ENCODE data around the gene ARMC9. TPM values are rescaled to one million over a fixed set of nuclear protein-coding genes. Genes with fewer than 3 reads are reported as not detected.

Gene ARMC9
- total and polyA plus RNA-seq, 2 of the 13 experiments (the other 11 are each of a cell fraction or from before 2014, with no cell fraction given), result 9.1 to 12.8 TPM

DNA sequence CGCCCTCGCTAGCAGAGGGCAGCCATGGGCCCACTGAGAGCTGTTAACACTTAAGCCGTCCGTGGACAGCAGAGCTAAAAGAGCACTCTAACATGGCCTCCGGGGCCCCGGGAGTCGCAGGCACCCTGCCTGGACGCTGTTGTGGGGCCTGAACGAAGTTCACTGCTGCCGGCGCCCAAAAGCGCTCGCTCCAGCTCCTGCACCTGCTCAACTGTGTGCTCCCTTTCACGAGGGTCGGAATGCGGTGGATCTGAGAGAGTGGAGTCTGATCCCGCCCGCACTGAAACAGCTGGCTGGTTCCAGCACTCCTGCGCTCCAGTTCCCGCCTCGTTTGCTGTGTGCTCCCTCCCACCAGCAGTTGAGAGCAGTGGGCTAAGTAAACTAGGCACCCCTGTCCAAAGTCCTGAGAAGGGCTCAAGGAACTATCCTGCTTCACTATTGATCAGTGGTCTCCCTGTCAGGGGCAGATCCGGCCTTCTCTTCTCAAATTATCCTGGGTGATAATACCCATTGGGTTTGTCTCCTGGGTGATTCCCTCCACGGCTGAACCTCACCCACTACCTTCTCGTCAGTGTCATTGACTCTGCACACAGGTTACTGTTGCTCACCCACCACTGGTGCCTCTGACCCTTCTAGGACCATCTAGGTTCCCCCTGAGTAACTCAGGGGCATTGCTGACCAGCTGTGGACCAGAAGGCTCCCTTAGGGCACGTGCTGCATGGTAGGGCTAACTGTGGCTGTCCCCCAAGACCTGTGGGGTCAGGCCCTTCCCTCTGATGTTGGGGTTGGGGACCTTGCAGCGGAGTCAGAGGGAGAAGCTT lies 220.6 kb downstream of the ARMC9 start (continued):
- TF ChIP-seq ZNF503 (CRISPR knock-in tag; IDR thresholded peaks at IDR 0.05), result no peak
- TF ChIP-seq ZMAT3 (CRISPR knock-in tag; conservative IDR thresholded peaks at IDR 0.05), result no peak
- TF ChIP-seq, protein P1, sequence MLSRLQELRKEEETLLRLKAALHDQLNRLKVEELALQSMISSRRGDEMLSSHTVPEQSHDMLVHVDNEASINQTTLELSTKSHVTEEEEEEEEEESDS (CRISPR knock-in tag; IDR thresholded peaks at IDR 0.05; ENCODE audit: borderline replicate concordance), result no peak; the same call in 1 of the 2 replicates
- no peak for TF ChIP-seq LRRFIP1 (CRISPR knock-in tag; conservative IDR thresholded peaks at IDR 0.05)
- TF ChIP-seq BRCA1 (CRISPR knock-in tag; IDR thresholded peaks at IDR 0.05), result peak; percentile 44; the same call in 1 of the 2 replicates
- no peak for TF ChIP-seq ZNF7 (CRISPR knock-in tag; IDR thresholded peaks at IDR 0.05)
- TF ChIP-seq MED13 (CRISPR knock-in tag; IDR thresholded peaks at IDR 0.05), result no peak
- TF ChIP-seq RBM39 (IDR thresholded peaks at IDR 0.05; ENCODE audit: low read depth, low read length, poor library complexity, severe bottlenecking), result no peak
- no peak for TF ChIP-seq HNRNPUL1 (IDR thresholded peaks at IDR 0.05; ENCODE audit: low read depth, low read length)
- no peak for TF ChIP-seq PAX8 (CRISPR knock-in tag; IDR thresholded peaks at IDR 0.05; ENCODE audit: borderline replicate concordance)
- TF ChIP-seq MTA3 (CRISPR knock-in tag; IDR thresholded peaks at IDR 0.05), result no peak
- no peak for TF ChIP-seq ZNF800 (CRISPR knock-in tag; IDR thresholded peaks at IDR 0.05)
- TF ChIP-seq, protein P2, sequence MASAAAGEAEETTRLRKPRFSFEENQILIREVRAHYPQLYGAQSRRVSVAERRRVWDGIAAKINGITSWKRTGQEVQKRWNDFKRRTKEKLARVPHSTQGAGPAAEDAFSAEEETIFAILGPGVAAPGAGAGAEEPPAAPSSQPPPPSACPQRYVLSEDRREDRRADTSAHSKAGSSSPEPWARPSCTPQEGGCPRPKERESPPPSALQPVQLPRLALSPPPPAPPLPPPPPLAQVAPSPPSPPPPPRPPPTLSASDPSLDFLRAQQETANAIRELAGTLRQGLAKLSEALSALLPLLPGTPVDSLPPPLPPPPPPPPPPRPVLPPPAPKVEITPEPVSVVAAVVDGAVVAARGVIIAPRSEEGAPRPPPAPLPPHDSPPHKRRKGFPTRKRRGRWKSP (CRISPR knock-in tag; IDR thresholded peaks at IDR 0.05), result peak; percentile 60; the same call in 1 of the 2 replicates
- TF ChIP-seq ARNTL (CRISPR knock-in tag; IDR thresholded peaks at IDR 0.05), result 0 out of 2 replicates have a peak, but pooled peaks have one; percentile 17
- no peak for TF ChIP-seq TBX3 (IDR thresholded peaks at IDR 0.05; ENCODE audit: borderline replicate concordance)
- TF ChIP-seq ZNF430 (CRISPR knock-in tag; IDR thresholded peaks at IDR 0.05), result peak; percentile 86
- peak; percentile 37; the same call in 1 of the 2 replicates for TF ChIP-seq ZMYM4 (CRISPR knock-in tag; IDR thresholded peaks at IDR 0.05)
- TF ChIP-seq MEF2D (CRISPR knock-in tag; IDR thresholded peaks at IDR 0.05), result peak; percentile 44; the same call in 1 of the 2 replicates
- TF ChIP-seq, protein P3, sequence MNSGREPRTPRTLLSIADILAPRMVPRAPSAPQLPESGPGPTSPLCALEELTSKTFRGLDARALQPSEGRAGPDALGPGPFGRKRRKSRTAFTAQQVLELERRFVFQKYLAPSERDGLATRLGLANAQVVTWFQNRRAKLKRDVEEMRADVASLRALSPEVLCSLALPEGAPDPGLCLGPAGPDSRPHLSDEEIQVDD (CRISPR knock-in tag; IDR thresholded peaks at IDR 0.05; ENCODE audit: borderline replicate concordance), result no peak
- TF ChIP-seq ZNF558 (CRISPR knock-in tag; IDR thresholded peaks at IDR 0.05; ENCODE audit: borderline replicate concordance), result no peak; the same call in 1 of the 2 replicates

Data from HepG2 (cell line).